ENCODE measurements around the gene CCDC127.
"Not testable (repeated sequence)": the region's sequence is repeated elsewhere in the genome, so short reads cannot be mapped to it uniquely, and the experiment has no call there.

CCDC127 gene

DNA sequence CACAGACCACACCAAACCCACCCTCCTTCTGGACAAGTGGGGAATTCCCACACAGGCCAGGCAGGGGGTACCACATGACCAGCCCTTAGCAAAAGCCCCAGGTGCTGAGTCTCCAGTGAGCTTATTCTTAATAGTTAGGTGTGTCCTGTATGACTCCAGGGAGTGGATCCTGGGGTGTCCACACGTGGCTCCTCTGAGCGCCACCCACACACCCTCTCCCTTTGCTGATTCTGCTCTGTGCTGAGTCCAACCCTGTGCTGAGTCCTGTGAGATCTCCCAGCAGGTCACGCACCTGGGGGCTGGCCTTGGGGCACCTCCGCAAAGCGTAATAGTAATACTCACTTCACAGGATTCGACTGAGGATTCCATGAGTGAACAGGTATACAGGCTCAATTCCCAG lies 14.0 kb downstream of the CCDC127 start:
- DNase-seq (ENCODE audit: low read depth, low spot score), result no peak

DNA sequence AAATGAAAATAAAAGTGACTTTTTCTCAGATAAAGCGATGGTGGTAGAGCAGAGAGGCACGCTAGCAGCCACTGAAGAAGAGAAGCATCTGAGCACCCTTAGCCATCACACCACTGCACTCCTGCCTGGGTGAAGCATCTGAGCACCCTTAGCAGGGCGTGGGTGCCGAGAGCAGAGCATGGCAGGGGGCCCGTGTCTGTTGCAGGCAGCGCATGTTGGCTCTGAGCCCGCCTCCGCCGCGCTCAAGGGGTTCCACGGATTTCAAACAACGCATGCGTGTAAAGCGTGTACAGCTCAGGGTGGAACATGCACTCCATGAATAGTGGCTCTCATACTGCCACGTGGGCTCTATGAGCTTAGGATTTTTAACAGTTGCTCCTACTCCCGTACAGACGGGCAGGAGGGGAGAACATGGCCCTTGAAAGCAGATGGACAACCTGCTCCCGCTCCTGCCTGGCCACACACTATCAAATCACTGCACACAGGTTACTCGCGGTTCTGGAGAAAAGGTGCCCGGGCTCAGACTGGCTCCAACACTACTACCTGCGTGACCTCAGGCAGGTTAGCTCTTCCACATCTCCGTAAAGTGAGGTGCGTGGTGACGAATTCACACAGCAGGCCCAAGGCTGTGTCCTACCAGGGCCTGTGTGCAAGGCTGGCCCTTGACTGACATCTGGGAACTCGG lies 14.6 kb downstream of the CCDC127 start:
- no peak for DNase-seq (ENCODE audit: low read depth, low spot score)

- no peak for DNase-seq (ENCODE audit: low read depth, low spot score)
These were observed 16.3 kb downstream of the CCDC127 start for GRCh38 chr5:201672-202071.

DNA sequence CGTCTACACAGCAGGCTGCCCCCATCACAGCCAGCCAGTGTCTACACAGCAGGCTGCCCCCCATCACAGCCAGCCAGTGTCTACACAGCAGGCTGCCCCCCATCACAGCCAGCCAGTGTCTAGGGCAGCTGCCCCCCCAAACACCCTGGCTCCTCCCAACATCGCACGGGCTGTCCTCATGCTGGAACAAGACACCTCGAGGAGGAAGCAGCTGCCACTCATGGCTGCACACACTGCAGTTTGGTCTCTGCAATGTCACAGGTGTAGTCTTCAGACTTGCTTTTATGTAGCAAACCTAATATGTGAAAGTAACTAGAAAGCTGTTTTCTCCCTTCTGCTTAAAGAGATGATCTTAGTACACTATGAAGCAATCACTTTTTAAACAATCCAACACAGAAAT lies 17.0 kb downstream of the CCDC127 start:
- no peak for DNase-seq (ENCODE audit: low read depth, low spot score)

DNA sequence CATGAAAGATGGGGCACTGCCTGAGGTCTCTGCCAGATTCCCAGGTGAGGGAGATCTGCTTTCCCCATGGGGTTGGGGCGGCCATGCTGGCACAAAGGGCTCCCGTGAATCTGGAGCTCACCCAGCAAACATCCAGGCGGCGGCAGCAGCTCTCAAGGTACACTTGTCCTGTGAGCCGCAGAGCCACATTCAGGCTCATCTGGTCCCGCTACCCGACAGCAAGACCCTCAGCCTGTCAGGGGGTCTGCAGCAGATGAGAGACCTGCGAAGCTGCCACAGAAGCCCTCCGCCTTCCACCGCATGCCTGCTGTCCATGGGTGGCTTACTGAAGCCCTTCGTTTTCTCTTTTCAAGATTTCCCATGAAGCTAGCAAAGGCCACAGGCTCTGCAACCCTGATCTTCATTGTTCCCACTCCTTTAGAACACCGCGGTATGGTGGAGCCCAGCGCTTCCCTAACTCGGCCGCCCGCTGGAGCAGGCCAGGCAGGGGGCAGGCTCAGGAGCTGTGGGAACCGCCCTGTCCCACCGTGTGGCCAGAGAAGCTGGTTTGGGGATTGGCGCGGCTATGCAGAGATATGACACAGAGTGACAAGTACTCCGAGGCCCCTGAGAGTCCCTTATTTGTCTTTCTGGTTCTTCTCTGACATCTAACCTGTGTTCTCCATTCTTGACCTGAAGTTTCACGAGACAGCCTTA lies 17.9 kb downstream of the CCDC127 start:
- DNase-seq (ENCODE audit: low read depth, low spot score), result no peak

GRCh38 chr5:199197-199949 lies 18.6 kb downstream of the CCDC127 start:
- DNase-seq (ENCODE audit: low read depth, low spot score), result no peak

DNA sequence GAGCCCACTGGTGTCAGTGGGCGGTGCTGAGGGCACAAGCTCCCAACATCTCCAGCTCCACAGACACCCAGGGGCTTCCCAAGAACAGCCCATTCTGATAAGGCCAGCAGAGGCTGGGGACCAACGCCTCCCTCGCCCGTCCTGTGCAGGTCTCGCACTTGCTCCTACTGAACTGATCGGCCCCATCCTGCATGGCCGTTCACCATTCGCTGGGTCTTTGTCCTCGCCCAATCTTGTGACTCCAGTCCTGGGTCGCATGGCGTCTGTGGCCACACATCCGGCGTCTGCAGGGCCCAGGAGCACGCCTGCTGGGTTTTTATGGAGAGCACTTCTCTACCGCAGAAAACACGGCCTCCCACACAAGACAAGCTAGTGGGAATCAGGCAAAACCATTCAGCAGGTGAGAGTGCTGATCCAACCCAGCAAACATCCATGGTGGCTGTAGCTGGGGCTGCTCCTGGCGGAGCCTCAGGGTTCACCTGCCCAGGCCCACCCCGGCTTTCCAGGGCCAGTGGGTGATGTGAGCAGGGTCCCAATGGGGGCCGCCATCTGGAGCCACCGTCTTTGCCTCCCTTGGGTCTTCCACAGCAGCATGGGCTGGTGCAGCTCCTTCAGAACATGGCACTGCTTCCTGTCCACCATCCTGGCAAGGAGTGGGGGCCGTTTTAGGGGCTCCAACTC lies 19.3 kb downstream of the CCDC127 start:
- DNase-seq (ENCODE audit: low read depth, low spot score), result no peak

GRCh38 chr5:197892-198489 lies 20.0 kb downstream of the CCDC127 start:
- DNase-seq (ENCODE audit: low read depth, low spot score), result no peak

DNA sequence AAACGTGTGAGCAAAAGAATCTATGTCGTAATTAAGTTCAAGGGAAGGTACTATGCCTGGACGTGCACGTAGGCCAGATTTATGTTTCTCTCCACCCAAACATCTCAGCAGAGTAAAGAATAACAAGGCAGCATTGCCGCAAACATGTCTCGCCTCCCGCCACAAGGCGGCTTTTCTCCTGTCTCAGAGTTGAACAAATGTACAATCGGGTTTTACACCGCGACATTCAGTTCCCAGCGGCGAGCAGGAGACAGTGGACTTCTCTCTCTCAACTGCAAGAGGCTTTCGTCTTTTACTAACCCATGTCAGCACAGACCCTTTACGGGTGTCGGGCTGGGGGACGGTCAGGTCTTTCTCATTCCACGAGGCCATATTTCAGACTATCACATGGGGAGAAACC lies 20.9 kb downstream of the CCDC127 start:
- DNase-seq (ENCODE audit: low read depth, low spot score), result not testable (repeated sequence)

DNA sequence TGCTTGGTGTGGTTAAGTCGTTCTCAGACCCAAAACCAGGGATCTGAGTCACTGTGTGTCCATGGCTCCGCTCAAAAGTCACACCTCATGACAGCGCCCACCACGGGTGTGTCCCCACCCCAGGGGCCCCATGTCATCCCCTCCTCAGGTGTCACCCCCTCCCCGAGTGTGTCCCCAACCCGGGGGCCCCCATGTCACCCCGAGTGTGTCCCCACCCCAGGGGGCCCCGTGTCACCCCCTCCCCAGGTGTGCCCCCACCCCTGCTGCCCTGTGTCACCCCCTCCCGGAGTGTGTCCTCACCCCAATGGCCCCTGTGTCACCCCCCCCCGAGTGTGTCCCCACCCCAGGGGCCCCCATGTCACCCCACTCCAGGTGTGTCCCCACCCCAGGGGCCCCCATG lies 21.6 kb downstream of the CCDC127 start:
- no peak for DNase-seq (ENCODE audit: low read depth, low spot score)

DNA sequence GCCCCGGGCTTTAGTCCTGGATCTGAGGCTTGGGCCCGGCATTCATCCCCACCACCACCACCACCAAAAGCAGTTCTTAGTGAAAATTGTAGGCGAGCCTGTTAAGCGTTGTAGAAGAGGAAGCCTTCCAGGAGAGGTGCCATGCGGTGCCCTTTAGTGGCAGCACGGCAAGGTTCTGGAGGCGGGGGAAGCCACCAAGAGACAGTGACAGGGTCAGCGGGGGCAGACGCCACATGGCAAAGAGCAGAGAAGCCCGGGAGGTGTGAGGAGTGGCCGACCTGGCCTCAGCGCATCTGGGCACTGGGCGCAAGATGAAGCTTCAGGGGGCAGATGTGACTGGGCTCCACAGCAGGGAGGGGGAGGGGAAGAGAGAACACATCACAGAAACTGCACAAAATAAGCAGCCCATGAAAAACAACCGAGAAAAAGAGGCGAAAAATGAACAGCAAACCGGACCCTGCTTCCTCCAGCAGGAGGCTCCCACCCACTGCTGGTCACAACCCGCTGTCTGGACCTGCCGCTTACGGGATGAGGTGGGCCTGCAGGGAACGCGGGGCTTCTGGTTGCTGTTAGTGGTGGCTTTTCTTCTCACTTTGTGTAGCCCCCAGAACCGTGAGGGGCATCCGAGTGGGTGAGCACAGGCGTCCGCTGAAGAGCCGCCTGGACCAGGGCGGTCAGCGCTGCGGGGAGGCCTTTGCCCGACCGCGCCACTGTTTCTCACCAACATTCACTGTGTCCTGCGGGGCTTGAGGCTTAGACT lies 22.4 kb downstream of the CCDC127 start:
- DNase-seq (ENCODE audit: low read depth, low spot score), result no peak

DNA sequence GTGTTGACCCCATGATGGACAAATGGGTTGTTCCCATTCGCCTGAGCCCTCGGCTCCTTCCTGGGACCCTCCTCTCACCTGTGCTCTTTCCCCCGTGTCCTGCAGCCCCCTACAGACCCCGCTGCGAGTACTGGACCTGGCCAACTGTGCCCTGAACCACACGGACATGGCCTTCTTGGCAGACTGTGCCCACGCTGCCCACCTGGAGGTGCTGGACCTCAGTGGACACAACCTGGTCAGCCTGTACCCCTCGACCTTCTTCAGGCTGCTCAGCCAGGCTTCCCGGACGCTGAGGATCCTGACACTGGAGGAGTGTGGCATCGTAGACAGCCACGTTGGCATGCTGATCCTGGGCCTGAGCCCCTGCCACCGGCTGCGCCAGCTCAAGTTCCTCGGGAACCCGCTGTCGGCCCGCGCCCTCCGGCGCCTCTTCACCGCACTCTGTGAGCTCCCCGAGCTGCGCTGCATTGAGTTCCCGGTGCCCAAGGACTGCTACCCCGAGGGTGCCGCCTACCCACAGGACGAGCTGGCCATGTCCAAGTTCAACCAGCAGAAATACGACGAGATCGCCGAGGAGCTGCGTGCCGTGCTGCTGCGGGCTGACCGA lies 23.2 kb downstream of the CCDC127 start:
- no peak for DNase-seq (ENCODE audit: low read depth, low spot score)

- DNase-seq (ENCODE audit: low read depth, low spot score), result no peak
These were observed 23.9 kb downstream of the CCDC127 start for GRCh38 chr5:194102-194501.

DNA sequence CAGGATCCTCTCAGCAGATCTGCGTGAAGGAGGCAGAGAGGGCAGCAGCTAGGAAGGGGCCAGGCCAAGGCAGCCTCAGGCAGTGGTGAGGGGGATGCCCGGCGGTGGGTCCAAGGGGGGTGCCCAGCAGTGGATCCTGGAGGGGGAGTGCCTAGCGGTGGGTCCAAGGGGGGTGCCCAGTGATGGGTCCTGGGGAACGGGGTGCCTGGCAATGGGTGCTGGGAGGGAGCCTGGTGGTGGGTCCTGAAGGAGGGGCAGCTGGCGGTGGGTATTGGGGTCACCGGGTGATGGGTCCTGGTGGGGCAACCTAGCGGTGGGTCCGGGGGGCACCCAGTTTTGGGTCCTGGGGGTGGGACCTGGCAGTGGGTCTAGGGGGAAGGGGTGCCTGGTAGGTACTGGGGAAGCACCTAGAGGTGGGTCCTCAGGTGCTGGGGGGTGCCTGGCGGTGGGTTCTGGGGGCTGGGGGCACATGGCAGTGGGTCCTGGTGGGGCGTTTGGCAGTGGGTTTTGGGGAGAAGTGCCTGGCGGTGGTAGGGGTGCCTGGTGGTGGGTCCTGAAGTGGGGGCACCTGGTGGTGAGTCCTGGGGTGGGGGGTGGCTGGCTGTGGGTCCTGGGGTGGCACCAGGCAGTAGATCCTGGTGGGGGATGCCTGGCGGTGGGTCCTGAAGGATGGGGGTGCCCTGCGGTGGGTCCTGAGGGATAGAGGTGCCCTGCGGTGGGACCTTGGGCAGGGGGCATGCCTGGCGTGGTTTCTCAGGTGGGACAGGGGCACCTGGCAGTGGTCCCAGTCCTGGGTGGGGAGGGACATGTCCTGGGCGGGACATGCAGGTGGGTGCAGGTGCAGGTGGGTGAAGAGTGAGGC lies 24.8 kb downstream of the CCDC127 start:
- DNase-seq (ENCODE audit: low read depth, low spot score), result no peak

DNA sequence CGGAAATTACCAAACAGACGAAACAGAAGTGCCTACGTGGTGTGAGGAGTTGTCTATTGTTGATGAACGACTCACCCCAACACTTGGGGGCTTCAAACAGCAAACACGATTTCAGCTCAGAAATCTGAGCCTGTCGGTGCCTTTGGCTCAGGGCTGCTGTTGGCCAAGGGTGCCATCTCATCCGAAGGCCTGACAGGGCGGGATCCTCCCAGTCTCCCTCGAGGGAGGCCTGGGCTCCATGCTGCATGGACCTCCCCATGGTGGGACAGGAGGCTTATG lies 25.3 kb downstream of the CCDC127 start:
- no peak for DNase-seq (ENCODE audit: low read depth, low spot score)

DNA sequence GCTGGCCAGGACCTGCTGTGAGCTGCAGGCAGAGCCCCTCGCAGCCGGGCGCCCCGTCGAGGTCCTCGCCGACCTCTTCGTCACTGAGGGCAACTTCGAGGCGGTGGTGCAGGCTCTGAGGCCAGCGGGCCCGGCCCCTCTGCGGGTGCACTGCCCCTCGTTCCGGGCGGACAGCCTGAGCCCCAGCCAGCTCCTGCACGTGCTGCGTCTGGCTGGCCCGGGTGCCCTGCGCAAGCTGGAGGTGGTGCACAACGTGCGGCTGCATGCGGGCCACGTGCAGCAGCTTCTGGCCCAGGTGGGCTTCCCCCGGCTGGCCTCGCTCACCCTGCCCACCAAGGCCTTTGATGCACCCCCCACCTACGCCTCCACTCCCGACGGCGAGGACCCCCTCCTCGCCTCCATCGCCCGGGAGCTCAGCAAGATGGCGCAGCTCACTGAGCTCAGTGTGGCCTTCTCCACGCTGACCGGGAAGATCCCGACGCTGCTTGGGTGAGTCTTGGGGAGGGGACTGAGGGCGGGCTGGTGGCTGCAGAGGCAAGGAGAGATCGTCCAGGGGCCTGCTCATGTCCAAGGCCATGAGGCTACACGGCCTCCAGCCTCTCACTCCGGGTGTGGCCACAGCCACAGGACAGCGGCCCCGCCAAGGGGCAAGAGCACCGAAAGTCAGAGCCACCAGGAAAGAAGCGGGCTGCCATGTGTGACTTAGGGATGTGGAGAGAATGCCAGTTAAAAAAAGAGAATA lies 25.8 kb downstream of the CCDC127 start:
- DNase-seq (ENCODE audit: low read depth, low spot score), result no peak

DNA sequence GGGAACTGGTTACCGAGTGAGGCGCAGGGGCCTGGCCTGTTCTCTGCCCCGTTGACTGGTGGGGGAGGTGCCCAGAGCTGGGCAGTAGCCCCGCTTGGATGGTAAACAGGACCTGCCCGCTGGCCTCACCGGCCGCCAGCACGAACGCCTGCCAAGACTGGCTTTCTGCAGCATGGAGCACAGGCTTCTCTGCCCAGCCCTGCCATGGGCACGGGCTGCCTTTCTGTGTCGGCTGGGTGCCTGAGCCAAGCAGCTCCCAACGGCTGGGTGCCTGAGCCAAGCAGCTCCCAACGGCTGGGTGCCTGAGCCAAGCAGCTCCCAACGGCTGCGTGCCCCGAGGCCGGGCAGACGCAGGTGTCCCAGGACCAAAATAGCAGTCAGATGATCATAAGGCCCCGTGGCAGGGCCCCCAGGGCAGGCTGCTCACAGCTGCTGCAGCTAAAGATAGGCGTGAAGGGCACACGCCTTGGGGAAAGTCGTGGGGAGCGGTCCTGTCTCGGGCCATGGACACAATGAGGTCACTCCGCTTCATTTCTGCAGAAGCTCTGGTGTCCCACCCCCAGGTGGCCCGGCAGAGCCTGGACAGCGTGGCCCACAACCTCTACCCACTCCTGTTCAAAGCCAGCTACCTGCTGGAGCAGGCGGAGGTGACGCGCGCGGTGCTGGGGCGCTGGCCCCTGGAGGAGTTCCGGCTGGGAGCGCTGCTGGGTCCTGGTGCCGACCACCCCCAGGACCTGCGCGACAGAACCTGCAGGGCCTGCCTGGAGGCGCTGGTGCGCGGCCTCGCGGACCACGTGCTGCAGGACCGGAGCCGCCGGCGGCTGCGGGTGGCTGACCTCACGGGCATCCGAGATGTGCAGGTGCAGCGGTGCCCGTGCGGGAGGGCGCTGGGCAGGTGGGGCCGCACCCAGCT lies 26.7 kb downstream of the CCDC127 start, which contains the start of gene LRRC14B:
Gene LRRC14B, plus strand, starts transcription at position 460 of the 913 bp plus-strand sequence. Its CDS starts 44 bp downstream, at position 504.
- no peak for DNase-seq (ENCODE audit: low read depth, low spot score)

Measured in activated CD4-positive, CD25-positive, alpha-beta regulatory T cell treated with anti-CD3 and anti-CD28 coated beads, Interleukin-2, amount 50 U/mL, for 16 hours (primary cell).